ENCODE measurements around the gene CA9.

The CA9 gene

DNA sequence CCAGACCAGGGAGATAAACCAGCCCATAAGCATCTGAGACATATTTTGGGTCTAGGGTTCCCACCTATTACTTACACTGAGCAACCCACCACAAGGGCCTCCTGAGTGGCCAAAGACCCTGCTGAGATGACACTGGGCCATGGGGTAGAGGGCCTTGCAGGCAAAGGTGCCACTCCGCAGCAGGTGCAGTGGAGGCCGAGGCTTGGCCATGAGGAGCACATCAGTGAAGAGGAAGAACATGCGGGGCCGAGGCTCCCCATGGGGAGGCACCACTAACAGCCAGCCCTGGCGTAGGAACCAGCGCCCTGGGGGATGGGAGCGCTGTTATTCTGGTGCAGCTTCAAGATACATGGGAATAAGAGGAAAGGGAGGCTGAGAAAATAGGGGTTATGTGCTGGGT, 11.3 kb upstream of the CA9 start:
- DNase-seq (ENCODE audit: low read depth), result no peak
- TF ChIP-seq, protein P1, sequence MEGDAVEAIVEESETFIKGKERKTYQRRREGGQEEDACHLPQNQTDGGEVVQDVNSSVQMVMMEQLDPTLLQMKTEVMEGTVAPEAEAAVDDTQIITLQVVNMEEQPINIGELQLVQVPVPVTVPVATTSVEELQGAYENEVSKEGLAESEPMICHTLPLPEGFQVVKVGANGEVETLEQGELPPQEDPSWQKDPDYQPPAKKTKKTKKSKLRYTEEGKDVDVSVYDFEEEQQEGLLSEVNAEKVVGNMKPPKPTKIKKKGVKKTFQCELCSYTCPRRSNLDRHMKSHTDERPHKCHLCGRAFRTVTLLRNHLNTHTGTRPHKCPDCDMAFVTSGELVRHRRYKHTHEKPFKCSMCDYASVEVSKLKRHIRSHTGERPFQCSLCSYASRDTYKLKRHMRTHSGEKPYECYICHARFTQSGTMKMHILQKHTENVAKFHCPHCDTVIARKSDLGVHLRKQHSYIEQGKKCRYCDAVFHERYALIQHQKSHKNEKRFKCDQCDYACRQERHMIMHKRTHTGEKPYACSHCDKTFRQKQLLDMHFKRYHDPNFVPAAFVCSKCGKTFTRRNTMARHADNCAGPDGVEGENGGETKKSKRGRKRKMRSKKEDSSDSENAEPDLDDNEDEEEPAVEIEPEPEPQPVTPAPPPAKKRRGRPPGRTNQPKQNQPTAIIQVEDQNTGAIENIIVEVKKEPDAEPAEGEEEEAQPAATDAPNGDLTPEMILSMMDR (conservative IDR thresholded peaks at IDR 0.05; ENCODE audit: control insufficient read depth, insufficient read depth, low read depth, low read length), result no peak
- no peak overlapping the region for H3K4me3 ChIP-seq (ENCODE audit: control insufficient read depth, low read depth, low read length)

DNA sequence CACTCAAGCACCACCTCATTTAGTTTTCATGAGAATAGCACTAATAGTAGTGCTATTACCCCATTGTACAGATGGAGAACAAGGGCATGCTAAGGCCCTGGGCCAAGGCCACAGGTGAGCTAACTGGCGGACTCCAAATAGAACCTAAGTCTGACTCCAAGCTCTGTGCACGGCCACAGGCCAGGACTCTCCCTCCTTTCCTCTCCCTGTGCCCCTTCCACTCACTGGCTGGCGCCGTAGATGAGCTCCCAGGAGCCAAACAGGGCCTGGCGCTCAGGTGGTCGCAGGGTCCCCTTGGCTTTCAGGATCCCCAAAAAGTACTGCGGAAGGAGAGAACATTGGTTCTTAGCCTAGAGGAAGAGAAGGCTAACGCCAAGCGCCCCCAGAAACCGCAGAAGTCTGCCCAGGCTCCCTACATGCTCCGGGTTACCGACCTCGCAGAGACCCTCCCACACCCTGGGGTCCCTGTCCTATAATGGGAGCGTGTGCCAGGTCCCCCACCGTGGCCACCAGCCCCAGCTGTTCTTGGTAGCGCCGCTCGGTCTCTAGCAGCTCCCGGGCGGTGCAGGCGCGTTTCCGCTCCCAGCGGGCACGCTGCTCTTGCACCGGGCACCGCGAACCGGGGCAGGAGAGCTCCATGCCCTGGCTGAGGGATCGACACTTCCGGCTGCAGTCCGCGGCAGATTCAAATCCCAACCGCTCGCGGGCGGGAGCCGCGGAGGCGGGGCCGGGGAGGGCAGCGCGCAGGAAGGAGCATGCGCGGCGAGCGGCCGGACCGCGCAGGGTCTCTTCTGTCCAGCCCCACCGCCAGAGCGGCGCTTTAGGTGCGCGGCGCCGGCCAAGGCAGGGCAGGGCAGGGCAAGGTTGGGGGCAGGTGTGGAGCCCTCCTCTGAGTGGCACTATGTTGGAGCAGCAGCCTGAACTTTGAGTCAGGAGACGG, 8.9 kb upstream of the CA9 start, which contains the start of gene ARHGEF39:
Gene ARHGEF39, minus strand, starts transcription at position 665 of the 940 bp plus-strand sequence. Its CDS starts 26 bp downstream, at position 639.
- DNase-seq (ENCODE audit: low read depth), result peak; percentile 61
- TF ChIP-seq, protein P1 (conservative IDR thresholded peaks at IDR 0.05; ENCODE audit: control insufficient read depth, insufficient read depth, low read depth, low read length), result no peak
- H3K4me3 ChIP-seq (ENCODE audit: control insufficient read depth, low read depth, low read length), result peak within 1 kb of the TSS; percentile 67

DNA sequence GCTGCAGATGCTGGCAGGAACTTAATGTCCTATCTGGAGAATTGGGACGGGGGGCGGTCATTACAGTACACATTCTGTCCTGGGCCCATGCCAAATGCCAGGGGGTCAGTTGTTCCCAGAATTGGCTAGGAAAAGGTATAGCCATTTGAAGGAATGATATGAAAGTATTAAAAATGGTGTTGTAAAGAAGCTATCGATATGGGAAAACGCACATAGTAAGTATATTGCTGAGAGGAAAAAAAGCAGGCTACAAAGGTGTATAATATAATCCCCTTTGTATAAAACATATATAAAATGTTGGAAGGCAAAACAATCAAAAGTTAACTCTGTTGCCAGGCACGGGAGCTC, 8.3 kb upstream of the CA9 start:
- TF ChIP-seq, protein P1 (conservative IDR thresholded peaks at IDR 0.05; ENCODE audit: control insufficient read depth, insufficient read depth, low read depth, low read length), result no peak
- H3K4me3 ChIP-seq (ENCODE audit: control insufficient read depth, low read depth, low read length), result peak overlapping the region; percentile 67
- DNase-seq (ENCODE audit: low read depth), result no peak

DNA sequence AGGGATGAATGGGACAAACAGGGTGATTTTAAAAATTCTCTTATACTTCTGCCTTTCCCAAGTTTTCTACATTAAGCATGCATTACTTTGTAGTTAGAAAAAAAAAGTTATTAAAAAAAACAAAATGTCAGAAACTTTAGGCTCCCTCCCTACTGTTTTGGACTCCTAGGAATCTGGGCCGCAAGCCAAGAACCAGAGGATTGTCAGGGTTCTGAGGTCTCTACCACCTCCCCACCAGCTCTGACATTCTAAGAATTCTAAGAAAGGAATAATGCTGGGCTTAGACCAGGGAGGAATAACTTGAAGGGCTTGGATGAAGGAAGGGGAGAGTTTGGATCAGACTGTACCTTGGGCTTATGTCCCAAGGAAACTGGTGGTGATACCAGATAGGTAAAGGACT, 7.7 kb upstream of the CA9 start:
- DNase-seq (ENCODE audit: low read depth), result no peak
- no peak overlapping the region for H3K4me3 ChIP-seq (ENCODE audit: control insufficient read depth, low read depth, low read length)
- TF ChIP-seq, protein P1 (conservative IDR thresholded peaks at IDR 0.05; ENCODE audit: control insufficient read depth, insufficient read depth, low read depth, low read length), result no peak

DNA sequence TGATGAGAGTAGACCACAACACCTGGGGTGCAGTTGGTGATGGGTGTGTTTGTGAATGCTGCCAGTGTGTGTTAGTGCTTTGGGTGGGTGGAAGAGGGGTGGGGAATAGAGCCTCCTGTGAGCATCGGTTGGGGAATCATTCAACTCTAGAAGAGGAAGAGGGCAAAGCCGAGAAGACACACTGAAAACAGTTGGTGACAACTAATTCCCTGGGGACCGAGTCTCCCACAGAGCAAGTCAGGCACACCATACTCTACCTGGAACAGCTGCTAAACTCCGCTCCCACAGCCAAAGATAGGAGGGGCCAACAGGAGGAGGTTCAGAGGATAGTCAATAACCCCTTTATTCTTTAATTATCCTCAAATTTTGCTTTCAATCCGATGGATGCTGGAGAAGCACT, 7.2 kb upstream of the CA9 start:
- DNase-seq (ENCODE audit: low read depth), result no peak
- H3K4me3 ChIP-seq (ENCODE audit: control insufficient read depth, low read depth, low read length), result no peak overlapping the region
- TF ChIP-seq, protein P1 (conservative IDR thresholded peaks at IDR 0.05; ENCODE audit: control insufficient read depth, insufficient read depth, low read depth, low read length), result no peak

DNA sequence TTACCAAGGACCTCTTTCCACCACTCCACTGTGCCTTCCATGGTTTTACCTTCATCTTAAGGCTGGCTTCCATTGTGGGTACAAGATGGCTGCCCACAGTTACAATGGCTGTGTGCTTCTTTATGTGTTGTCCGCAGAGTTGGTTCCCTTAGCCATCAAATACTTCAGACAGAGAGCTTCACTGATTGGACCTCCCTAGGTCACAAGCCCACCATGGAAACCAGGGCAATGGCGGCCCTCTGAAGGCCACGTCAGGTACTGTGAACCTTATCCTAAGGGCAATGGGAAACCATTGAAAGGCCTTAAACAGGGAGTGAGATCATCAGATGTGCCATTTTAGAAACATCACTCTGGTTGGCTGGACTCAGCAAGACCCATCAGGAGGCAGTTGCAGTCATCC, 5.8 kb upstream of the CA9 start:
- DNase-seq (ENCODE audit: low read depth), result no peak
- H3K4me3 ChIP-seq (ENCODE audit: control insufficient read depth, low read depth, low read length), result no peak overlapping the region
- TF ChIP-seq, protein P1 (conservative IDR thresholded peaks at IDR 0.05; ENCODE audit: control insufficient read depth, insufficient read depth, low read depth, low read length), result no peak
